Hematopoietic multipotent progenitor cell treated with erythropoietin and hydrocortisone succinate and interleukin-3 and kit ligand, for 6 days (in vitro differentiated cells): ENCODE measurements around the gene ZBTB18.

Experiments used
- DNase-seq: peaks from one replicate; pipeline ENCODE4 v3.0.0-alpha.2; 2015

The ZBTB18 gene

GRCh38 chr1:244092293-244092963 lies 41.3 kb downstream of the ZBTB18 start:
- no peak for DNase-seq

- DNase-seq: no peak
Observed at GRCh38 chr1:244092964-244093638, 42.0 kb downstream of the ZBTB18 start.

- DNase-seq: no peak
Observed at GRCh38 chr1:244094880-244095528, 43.9 kb downstream of the ZBTB18 start.

- no peak for DNase-seq
Observed at GRCh38 chr1:244095529-244095911, 44.4 kb downstream of the ZBTB18 start.

GRCh38 chr1:244096066-244096610 lies 45.1 kb downstream of the ZBTB18 start:
- DNase-seq: no peak

- no peak for DNase-seq
Observed at GRCh38 chr1:244096691-244097090, 45.6 kb downstream of the ZBTB18 start.

GRCh38 chr1:244097523-244098405 lies 46.7 kb downstream of the ZBTB18 start:
- no peak for DNase-seq

- DNase-seq: no peak
Observed at GRCh38 chr1:244099258-244099930, 48.3 kb downstream of the ZBTB18 start.

GRCh38 chr1:244100276-244100675 lies 49.2 kb downstream of the ZBTB18 start:
- DNase-seq: no peak

- no peak for DNase-seq
Observed at GRCh38 chr1:244100704-244101453, 49.8 kb downstream of the ZBTB18 start.

- no peak for DNase-seq
Observed at GRCh38 chr1:244102046-244102445, 51.0 kb downstream of the ZBTB18 start.

- no peak for DNase-seq
Observed at GRCh38 chr1:244102468-244102867, 51.4 kb downstream of the ZBTB18 start.

- DNase-seq: no peak
Observed at GRCh38 chr1:244104309-244105060, 53.4 kb downstream of the ZBTB18 start.

- DNase-seq: no peak
Observed at GRCh38 chr1:244106176-244106575, 55.1 kb downstream of the ZBTB18 start.
